HG03060 (cell line): ENCODE data around the gene LEPROT.
"Not testable (repeated sequence)": the region's sequence is repeated elsewhere in the genome, so short reads cannot be mapped to it uniquely, and the experiment has no call there.

Source experiments
- ATAC-seq: cut with Tn5 transposase; IDR thresholded peaks from one replicate; pipeline ENCODE4 v1.9.1; 2021; ENCODE audit warnings: low read depth, moderate number of reproducible peaks; ENCODE audit not compliant: unreplicated experiment

Gene LEPROT, protein sequence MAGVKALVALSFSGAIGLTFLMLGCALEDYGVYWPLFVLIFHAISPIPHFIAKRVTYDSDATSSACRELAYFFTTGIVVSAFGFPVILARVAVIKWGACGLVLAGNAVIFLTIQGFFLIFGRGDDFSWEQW

GRCh38 chr1:65420590-65421350, at the start of gene LEPROT, which contains the start of gene LEPR:
Gene LEPROT (plus strand): TSS chr1:65420668. CDS start chr1:65420725, 57 bp downstream.
Gene LEPR (plus strand): TSS chr1:65420668. CDS start chr1:65565566, 144,898 bp downstream.
- peak; percentile 9 for ATAC-seq

DNA sequence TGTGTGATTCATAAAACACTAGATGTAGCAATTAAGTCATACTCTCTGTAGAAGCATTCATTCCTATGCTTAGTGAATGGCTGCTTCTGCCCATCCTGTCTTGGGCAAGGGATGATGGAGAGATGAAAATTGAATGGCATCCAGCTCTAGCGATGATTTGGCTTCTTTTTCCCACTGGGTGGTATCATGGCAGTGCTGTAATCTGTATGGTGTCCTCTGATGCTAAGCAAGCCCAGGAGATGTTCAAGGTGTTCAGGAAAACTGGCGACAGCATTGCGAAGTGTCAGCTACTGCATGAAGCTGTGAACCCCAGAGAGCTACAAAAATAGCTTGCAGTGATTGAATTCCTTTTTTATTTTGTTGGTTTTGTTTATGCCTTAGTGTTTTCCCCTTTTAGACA, 48.9 kb upstream of the LEPROT start:
- no peak for ATAC-seq

DNA sequence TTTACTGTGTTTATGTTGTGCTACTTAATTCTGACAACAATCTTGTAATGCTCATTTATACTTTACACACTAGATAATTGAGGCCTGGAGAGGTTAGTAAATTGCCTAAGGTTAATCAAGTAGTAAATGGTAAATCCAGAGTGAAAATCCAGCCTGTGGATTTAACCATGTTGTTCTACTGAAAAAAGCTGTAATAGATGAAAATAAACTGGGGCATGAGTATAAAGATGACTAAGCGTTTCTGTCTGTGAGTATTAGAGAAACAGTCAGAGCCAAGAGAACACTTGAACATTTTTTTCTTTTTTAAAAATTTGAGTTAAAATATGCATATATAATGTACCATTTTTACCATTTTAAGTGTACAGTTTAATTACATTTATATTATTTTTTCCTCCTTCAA, 47.9 kb upstream of the LEPROT start:
- ATAC-seq, result no peak

DNA sequence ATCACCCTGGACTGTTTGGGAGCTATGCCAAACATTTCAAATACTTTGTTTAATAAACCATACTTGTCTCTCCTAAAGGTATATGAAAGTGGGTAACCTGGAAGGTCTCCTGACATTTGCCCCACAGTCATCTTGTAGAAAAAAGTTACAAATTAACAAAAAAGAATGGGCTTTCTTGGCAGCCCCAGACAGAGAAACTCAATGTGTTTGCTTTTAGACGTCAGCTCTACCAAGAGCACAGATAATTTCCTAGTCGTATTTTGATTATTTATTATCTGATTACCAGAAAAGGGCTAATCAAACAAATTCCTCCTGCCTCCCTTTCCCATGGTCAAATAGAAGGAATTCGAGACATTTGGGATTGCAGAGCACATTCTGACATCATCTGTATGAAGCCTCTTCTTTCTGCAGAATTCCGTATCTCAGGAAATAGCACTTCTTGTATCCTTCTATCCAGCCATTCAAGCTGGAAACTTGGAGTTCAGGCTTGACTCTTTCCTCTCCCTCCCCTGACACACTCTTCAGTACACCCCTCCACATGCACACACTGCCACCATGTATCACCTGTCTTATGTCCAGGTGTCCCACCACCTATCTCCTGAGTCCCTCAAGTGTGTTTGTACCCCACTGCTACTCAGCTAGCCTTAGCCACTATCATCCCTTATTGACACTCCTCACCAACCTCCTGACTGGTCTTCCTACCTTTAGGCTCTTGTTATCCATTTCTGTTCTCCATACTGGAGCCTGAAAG, 42.8 kb upstream of the LEPROT start:
- no peak for ATAC-seq

DNA sequence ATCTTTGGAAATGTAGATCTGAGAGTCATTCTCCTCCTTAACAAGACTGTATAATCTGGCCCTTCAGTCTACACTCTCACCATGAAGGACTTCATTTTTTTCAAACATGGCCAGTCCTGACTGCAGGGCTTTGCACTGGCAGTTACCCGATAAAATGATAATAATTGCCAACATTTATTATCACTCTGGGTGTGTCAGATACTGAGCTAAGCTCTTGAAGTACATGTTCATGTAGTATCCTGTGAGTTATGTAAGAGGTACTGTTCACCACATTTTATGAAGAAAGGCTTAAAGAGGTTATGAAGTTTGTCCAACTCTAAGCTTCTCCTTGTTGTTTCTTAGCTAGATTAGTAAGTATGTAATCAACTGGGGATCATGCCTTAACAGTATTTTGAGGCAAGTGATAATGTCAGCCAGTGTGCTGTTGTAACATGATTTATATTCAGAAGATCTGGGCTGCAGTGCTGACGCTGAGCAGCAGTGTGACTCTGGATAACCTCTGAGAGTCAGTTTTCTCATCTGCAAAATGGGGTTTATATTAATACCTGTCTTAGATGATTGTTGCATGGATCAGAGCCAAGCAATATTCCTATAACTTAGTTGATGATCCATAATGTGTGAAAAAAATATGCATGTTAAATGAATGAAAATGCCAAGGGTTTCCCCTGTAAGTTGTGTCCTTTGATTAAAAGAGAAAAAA, 42.1 kb upstream of the LEPROT start:
- no peak for ATAC-seq

DNA sequence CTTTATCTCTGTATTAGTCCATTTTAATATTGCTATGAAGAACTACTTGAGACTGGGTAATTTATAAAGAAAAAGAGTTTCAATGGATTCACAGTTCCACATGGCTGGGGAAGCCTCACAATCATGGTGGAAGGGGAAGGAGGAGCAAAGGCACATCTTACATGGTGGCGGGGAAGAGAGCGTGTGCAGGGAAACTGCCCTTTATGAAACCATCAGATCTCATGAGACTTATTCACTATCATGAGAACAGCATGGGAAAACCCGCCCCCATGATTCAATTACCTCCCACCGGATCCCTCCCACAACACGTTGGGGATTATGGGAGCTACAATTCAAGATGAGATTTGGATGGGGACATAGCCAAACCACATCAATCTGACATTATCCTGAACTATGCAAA, 36.0 kb upstream of the LEPROT start:
- not testable (repeated sequence) for ATAC-seq

DNA sequence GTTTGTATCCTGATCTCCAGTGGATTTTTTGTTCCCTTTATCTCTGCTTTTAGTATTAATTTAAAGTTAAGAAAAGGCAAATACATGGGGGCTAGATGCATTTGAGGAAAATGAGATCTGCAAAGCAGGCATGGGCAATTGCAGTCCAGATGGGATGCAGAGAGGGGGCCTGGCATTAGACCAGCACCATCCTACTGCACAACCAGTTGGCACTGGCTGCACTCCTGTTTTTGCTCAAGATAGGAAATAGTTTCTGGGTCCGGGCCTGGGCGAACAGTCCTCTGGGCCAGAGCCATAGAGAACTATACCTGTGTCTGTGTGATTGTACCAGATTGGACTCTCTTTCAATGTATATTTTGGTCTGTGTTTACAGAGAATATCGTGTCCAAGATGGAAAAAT, 34.0 kb upstream of the LEPROT start:
- ATAC-seq, result no peak

DNA sequence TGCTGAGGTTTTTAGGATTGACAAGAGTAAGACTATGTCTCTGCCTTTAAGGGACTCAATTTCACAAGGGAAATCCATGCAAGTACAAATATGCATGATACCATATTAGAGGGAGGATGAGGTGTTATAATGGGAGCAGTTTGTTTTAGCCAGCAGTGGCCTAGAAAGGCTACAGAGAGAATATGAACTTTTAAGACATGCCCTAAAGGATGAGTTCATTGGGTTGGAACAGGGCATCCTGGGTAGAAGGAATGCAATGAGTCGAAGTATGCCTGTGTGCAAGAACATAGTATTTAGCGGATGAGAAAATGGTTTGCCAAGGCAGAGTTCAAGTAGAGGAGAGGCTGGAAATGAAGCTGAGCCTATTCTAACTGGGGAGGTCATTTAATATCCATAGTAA, 32.6 kb upstream of the LEPROT start:
- ATAC-seq, result no peak

- no peak for ATAC-seq
These were observed 31.4 kb upstream of the LEPROT start for GRCh38 chr1:65388908-65389695.

GRCh38 chr1:65392497-65392896, 28.0 kb upstream of the LEPROT start:
- ATAC-seq, result no peak

- peak; percentile 94 for ATAC-seq
These were observed 27.1 kb upstream of the LEPROT start for GRCh38 chr1:65393347-65393746.

- ATAC-seq, result no peak
These were observed 26.5 kb upstream of the LEPROT start for GRCh38 chr1:65393928-65394327.

- ATAC-seq, result no peak
These were observed 24.4 kb upstream of the LEPROT start for GRCh38 chr1:65395887-65396612.

- no peak for ATAC-seq
These were observed 22.4 kb upstream of the LEPROT start for GRCh38 chr1:65398083-65398482.

DNA sequence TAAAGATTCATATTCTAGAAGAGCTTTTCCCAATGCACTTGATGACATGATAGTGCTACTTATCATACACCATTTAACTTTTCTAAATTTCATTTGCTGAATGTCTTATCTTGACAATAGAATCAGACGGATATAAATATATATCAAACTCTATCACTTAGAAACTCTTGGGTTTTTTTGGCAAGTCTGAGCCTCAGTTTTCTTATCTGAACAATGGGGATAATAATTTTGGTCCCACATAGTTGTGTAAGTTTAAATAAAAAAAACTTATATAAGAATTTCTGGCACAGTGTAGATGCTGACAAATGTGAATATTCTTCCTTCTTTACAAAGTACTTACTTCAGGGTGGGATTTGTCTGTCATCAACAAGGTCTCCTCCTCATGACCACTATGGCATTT, 21.5 kb upstream of the LEPROT start:
- no peak for ATAC-seq

DNA sequence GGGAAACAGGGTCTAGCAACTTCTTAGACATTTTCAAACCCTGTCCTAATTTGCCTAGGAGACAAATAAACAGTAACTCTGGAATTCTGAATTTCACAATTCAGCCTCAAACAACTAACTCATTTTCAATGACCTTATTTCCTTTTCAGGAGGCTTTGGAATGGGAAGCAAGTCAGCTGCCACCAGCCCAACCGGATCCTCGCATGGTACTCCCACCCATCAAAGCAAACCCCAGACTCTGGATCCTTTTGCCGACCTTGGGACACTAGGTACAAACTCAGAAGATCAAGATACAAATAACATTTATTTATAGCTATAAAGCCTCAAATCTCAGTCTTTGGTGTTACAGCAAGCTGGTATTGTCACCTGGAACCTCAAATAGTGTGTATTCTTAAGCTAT, 18.9 kb upstream of the LEPROT start:
- ATAC-seq, result no peak

- ATAC-seq, result no peak
These were observed 15.5 kb upstream of the LEPROT start for GRCh38 chr1:65404941-65405340.

GRCh38 chr1:65407877-65408276, 12.6 kb upstream of the LEPROT start:
- ATAC-seq, result no peak

DNA sequence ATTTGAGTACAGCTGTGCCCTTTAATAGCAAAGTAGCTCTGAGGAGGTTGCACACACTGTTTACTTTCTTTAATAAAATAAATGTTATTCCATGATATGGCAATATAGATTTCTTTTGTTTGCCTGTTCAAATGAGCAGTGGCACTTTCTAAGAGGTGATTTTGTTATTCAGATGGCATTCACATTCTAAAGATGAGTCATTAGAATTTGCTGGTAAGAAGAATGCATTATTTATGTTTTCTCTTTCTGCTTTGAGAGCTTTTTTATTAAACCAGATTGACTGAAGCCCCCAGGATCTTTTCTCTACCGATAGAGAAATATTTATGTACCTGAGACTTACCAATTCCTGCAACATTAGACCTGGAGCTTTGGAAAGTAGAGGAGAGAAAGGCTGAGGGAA, 11.2 kb upstream of the LEPROT start:
- no peak for ATAC-seq
